Chondrocyte (in vitro differentiated cells): Measurements from ENCODE around the gene ROBO2. TPM values are rescaled to one million over a fixed set of nuclear protein-coding genes. Genes with fewer than 3 reads are reported as not detected.

ENCODE experiments used
- DNase-seq: peaks from one replicate; pipeline ENCODE4 v3.0.0; 2021; ENCODE audit warnings: mixed read lengths, low spot score
- H3K27ac Mint-ChIP-seq: one replicate; pipeline ENCODE4 v1.8.0; 2021; ENCODE audit warnings: mild to moderate bottlenecking, moderate library complexity, mixed read lengths; ENCODE audit not compliant: unreplicated experiment
- H3K27me3 Mint-ChIP-seq: 2 replicates; pipeline ENCODE4 v1.8.0; 2021; ENCODE audit warnings: low read depth, mixed read lengths
- H3K36me3 Mint-ChIP-seq: 2 replicates; pipeline ENCODE4 v1.8.0; 2021; ENCODE audit warnings: low read depth, mixed read lengths
- H3K4me1 Mint-ChIP-seq: 2 replicates; pipeline ENCODE4 v1.8.0; 2021; ENCODE audit warnings: low read depth, mild to moderate bottlenecking, mixed read lengths
- H3K4me3 Mint-ChIP-seq: one replicate; pipeline ENCODE4 v1.8.0; 2021; ENCODE audit warnings: mild to moderate bottlenecking, moderate library complexity, mixed read lengths; ENCODE audit not compliant: unreplicated experiment
- H3K9me3 Mint-ChIP-seq: 2 replicates; pipeline ENCODE4 v1.8.0; 2021; ENCODE audit warnings: low read depth, mixed read lengths
- CTCF ChIP-seq: fragments of 200-600 bp; sonication (generic); IDR thresholded peaks from 2 replicates; pipeline ENCODE4 v1.5.0; 2021; ENCODE audit warnings: antibody characterized with exemption, mild to moderate bottlenecking, moderate library complexity
- total RNA-seq: library from RNA; stranded (reverse); gene quantifications from 3 replicates; pipeline ENCODE4 v1.2.1, GENCODE V29; 2021

The ROBO2 gene
- total RNA-seq, 1 donor from 2014 or later: 1.7 TPM

DNA sequence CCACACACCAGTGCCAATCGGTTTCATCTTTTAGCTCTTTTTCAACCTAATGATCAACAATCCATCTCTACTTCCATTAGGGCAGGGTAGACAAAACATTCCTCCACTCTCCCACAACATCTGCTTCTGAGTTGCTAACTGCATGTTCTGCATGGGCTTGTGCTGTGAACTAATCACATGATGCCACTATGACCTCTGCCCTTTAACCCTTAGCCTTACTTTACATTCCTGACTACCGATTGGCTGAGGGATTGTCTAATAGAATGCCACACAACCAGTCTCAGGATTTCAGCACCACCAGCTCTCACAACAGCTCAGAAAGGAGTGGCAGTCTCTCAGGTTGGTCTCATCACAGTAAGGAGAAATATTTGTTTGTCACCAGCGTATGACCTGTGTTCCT, 562.8 kb downstream of the ROBO2 start:
- no peak overlapping the region for H3K27ac Mint-ChIP-seq
- H3K4me1 Mint-ChIP-seq: no peaks in the 10 kb centered on the region
- no peak for DNase-seq
- H3K9me3 Mint-ChIP-seq: peaks cover 2% of the 10 kb centered on the region
- no peak overlapping the region for H3K4me3 Mint-ChIP-seq
- no peaks in the 10 kb centered on the region for H3K36me3 Mint-ChIP-seq
- H3K27me3 Mint-ChIP-seq: no peaks in the 10 kb centered on the region
- TF ChIP-seq CTCF: no peak

- H3K27ac Mint-ChIP-seq: no peak overlapping the region
- H3K27me3 Mint-ChIP-seq: no peaks in the 10 kb centered on the region
- no peaks in the 10 kb centered on the region for H3K9me3 Mint-ChIP-seq
- no peaks in the 10 kb centered on the region for H3K36me3 Mint-ChIP-seq
- TF ChIP-seq CTCF: no peak
- no peaks in the 10 kb centered on the region for H3K4me1 Mint-ChIP-seq
- H3K4me3 Mint-ChIP-seq: no peak overlapping the region
- no peak for DNase-seq
Observed at GRCh38 chr3:77605308-77605707, 565.4 kb downstream of the ROBO2 start.

- no peak for TF ChIP-seq CTCF
- no peaks in the 10 kb centered on the region for H3K4me1 Mint-ChIP-seq
- no peaks in the 10 kb centered on the region for H3K27me3 Mint-ChIP-seq
Observed at GRCh38 chr3:77605865-77606264, 566.0 kb downstream of the ROBO2 start.

GRCh38 chr3:77606372-77606771, 566.5 kb downstream of the ROBO2 start:
- H3K27me3 Mint-ChIP-seq: no peaks in the 10 kb centered on the region
- TF ChIP-seq CTCF: no peak
- DNase-seq: no peak
- H3K36me3 Mint-ChIP-seq: no peaks in the 10 kb centered on the region
- no peak overlapping the region for H3K4me3 Mint-ChIP-seq
- no peaks in the 10 kb centered on the region for H3K4me1 Mint-ChIP-seq
- no peaks in the 10 kb centered on the region for H3K9me3 Mint-ChIP-seq
- H3K27ac Mint-ChIP-seq: no peak overlapping the region

More at GRCh38 chr3:77605865-77606264, 566.0 kb downstream of the ROBO2 start:
- H3K27ac Mint-ChIP-seq: no peak overlapping the region
- DNase-seq: no peak
- H3K4me3 Mint-ChIP-seq: no peak overlapping the region
- no peaks in the 10 kb centered on the region for H3K36me3 Mint-ChIP-seq
- no peaks in the 10 kb centered on the region for H3K9me3 Mint-ChIP-seq

- no peak for DNase-seq
- Mint-ChIP-seq H3K27ac (no peak overlapping the region), H3K4me3 (no peak overlapping the region), H3K36me3 (no peaks in the 10 kb centered on the region), H3K27me3 (no peaks in the 10 kb centered on the region), H3K9me3 (no peaks in the 10 kb centered on the region), H3K4me1 (no peaks in the 10 kb centered on the region)
- no peak for TF ChIP-seq CTCF
Observed at GRCh38 chr3:77618686-77619085, 578.8 kb downstream of the ROBO2 start.
